ENCODE measurements around the gene SLC9A1. TPM values are rescaled to one million over a fixed set of nuclear protein-coding genes. Genes with fewer than 3 reads are reported as not detected.

The SLC9A1 gene
- total RNA-seq, 1 experiment from 2014 or later = 22.5 TPM

DNA sequence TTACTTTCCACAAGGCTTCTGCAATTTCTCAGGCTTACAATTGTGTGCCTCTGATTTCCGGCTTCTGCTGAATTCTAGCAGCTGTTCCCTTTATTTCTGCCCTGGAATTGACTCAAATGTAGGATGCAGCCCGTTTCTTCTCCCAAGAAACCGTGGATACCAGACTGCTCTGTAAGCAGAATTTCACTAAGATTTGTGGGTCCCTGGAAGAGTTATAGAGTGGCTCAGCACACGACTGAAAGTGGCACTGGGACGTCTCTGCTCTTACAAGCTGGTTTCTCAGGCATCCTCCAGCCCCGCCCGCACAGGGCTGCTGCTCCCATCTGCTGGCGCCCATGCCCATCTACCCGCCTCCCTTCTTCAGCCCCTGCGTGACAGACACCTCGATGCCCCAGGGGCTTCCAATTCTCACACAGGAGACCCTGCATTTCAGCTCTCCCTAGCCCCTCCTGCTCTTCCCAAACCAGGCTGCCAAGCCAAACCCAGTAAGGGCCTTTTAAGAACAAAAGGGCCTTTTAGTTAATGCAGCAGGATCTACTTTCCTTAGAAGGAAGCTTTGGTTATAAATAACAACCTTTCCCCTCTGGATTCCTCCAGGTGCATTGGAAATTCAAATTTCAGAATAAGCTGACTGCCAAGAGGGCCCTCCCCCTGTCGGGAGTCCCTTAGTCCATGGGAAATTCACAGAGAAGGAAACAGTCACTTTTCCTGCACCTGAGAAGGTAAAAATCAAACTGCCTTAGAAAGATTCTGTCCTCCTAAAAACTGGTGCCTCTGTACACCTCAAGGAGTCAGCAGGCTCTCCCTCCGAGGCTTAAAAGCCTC is 96.9 kb downstream of the SLC9A1 start:
- H3K36me3 Mint-ChIP-seq = no peaks in the 10 kb centered on the region
- H3K9me3 Mint-ChIP-seq = no peaks in the 10 kb centered on the region
- H3K27me3 Mint-ChIP-seq (ENCODE audit: low read depth) = no peaks in the 10 kb centered on the region; the same call in 1 of the 2 replicates
- POLR2A ChIA-PET = interaction anchor here (0.5 to 1.8 kb wide), 5 partner anchors 8 to 701 kb away, joined by 3 to 8 read pairs (median 3); partner anchors contain the start of genes TENT5B and TRNP1
- peak overlapping the region; percentile 61 for H3K4me3 Mint-ChIP-seq
- CTCF ChIA-PET = interaction anchor here (0.6 to 7.7 kb wide), 22 partner anchors 8 to 945 kb away, joined by 3 to 119 read pairs (median 4); no protein-coding TSS in a partner anchor
- DNase-seq (ENCODE audit: low spot score) = peak; percentile 68
- H3K4me1 Mint-ChIP-seq = peaks cover 45% of the 10 kb centered on the region
- H3K27ac Mint-ChIP-seq = peak overlapping the region; percentile 98
- TF ChIP-seq, protein P1, sequence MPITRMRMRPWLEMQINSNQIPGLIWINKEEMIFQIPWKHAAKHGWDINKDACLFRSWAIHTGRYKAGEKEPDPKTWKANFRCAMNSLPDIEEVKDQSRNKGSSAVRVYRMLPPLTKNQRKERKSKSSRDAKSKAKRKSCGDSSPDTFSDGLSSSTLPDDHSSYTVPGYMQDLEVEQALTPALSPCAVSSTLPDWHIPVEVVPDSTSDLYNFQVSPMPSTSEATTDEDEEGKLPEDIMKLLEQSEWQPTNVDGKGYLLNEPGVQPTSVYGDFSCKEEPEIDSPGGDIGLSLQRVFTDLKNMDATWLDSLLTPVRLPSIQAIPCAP (CRISPR knock-in tag; IDR thresholded peaks at IDR 0.05) = no peak
- TF ChIP-seq ZNF219 (CRISPR knock-in tag; IDR thresholded peaks at IDR 0.05; ENCODE audit: borderline replicate concordance) (no peak), SMAD3 (CRISPR knock-in tag; IDR thresholded peaks at IDR 0.05; ENCODE audit: borderline replicate concordance) (no peak), ZNF121 (CRISPR knock-in tag; IDR thresholded peaks at IDR 0.05) (no peak), TP53 (CRISPR knock-in tag; IDR thresholded peaks at IDR 0.05) (no peak), IRF2 (CRISPR knock-in tag; IDR thresholded peaks at IDR 0.05; ENCODE audit: borderline replicate concordance, low read depth) (no peak), NFATC4 (CRISPR knock-in tag; IDR thresholded peaks at IDR 0.05) (no peak), NFYB (CRISPR knock-in tag; conservative IDR thresholded peaks at IDR 0.05; ENCODE audit: low read depth) (no peak), OVOL2 (CRISPR knock-in tag; IDR thresholded peaks at IDR 0.05; ENCODE audit: borderline replicate concordance) (no peak), NR3C1 (CRISPR knock-in tag; conservative IDR thresholded peaks at IDR 0.05; ENCODE audit: low read depth) (no peak)
- TF ChIP-seq, protein P2, sequence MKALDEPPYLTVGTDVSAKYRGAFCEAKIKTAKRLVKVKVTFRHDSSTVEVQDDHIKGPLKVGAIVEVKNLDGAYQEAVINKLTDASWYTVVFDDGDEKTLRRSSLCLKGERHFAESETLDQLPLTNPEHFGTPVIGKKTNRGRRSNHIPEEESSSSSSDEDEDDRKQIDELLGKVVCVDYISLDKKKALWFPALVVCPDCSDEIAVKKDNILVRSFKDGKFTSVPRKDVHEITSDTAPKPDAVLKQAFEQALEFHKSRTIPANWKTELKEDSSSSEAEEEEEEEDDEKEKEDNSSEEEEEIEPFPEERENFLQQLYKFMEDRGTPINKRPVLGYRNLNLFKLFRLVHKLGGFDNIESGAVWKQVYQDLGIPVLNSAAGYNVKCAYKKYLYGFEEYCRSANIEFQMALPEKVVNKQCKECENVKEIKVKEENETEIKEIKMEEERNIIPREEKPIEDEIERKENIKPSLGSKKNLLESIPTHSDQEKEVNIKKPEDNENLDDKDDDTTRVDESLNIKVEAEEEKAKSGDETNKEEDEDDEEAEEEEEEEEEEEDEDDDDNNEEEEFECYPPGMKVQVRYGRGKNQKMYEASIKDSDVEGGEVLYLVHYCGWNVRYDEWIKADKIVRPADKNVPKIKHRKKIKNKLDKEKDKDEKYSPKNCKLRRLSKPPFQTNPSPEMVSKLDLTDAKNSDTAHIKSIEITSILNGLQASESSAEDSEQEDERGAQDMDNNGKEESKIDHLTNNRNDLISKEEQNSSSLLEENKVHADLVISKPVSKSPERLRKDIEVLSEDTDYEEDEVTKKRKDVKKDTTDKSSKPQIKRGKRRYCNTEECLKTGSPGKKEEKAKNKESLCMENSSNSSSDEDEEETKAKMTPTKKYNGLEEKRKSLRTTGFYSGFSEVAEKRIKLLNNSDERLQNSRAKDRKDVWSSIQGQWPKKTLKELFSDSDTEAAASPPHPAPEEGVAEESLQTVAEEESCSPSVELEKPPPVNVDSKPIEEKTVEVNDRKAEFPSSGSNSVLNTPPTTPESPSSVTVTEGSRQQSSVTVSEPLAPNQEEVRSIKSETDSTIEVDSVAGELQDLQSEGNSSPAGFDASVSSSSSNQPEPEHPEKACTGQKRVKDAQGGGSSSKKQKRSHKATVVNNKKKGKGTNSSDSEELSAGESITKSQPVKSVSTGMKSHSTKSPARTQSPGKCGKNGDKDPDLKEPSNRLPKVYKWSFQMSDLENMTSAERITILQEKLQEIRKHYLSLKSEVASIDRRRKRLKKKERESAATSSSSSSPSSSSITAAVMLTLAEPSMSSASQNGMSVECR (CRISPR knock-in tag; IDR thresholded peaks at IDR 0.05; ENCODE audit: borderline replicate concordance) = no peak
- TF ChIP-seq, protein P3, sequence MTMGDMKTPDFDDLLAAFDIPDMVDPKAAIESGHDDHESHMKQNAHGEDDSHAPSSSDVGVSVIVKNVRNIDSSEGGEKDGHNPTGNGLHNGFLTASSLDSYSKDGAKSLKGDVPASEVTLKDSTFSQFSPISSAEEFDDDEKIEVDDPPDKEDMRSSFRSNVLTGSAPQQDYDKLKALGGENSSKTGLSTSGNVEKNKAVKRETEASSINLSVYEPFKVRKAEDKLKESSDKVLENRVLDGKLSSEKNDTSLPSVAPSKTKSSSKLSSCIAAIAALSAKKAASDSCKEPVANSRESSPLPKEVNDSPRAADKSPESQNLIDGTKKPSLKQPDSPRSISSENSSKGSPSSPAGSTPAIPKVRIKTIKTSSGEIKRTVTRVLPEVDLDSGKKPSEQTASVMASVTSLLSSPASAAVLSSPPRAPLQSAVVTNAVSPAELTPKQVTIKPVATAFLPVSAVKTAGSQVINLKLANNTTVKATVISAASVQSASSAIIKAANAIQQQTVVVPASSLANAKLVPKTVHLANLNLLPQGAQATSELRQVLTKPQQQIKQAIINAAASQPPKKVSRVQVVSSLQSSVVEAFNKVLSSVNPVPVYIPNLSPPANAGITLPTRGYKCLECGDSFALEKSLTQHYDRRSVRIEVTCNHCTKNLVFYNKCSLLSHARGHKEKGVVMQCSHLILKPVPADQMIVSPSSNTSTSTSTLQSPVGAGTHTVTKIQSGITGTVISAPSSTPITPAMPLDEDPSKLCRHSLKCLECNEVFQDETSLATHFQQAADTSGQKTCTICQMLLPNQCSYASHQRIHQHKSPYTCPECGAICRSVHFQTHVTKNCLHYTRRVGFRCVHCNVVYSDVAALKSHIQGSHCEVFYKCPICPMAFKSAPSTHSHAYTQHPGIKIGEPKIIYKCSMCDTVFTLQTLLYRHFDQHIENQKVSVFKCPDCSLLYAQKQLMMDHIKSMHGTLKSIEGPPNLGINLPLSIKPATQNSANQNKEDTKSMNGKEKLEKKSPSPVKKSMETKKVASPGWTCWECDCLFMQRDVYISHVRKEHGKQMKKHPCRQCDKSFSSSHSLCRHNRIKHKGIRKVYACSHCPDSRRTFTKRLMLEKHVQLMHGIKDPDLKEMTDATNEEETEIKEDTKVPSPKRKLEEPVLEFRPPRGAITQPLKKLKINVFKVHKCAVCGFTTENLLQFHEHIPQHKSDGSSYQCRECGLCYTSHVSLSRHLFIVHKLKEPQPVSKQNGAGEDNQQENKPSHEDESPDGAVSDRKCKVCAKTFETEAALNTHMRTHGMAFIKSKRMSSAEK (CRISPR knock-in tag; IDR thresholded peaks at IDR 0.05; ENCODE audit: borderline replicate concordance) = no peak
- TF ChIP-seq, protein P4, sequence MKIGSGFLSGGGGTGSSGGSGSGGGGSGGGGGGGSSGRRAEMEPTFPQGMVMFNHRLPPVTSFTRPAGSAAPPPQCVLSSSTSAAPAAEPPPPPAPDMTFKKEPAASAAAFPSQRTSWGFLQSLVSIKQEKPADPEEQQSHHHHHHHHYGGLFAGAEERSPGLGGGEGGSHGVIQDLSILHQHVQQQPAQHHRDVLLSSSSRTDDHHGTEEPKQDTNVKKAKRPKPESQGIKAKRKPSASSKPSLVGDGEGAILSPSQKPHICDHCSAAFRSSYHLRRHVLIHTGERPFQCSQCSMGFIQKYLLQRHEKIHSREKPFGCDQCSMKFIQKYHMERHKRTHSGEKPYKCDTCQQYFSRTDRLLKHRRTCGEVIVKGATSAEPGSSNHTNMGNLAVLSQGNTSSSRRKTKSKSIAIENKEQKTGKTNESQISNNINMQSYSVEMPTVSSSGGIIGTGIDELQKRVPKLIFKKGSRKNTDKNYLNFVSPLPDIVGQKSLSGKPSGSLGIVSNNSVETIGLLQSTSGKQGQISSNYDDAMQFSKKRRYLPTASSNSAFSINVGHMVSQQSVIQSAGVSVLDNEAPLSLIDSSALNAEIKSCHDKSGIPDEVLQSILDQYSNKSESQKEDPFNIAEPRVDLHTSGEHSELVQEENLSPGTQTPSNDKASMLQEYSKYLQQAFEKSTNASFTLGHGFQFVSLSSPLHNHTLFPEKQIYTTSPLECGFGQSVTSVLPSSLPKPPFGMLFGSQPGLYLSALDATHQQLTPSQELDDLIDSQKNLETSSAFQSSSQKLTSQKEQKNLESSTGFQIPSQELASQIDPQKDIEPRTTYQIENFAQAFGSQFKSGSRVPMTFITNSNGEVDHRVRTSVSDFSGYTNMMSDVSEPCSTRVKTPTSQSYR (CRISPR knock-in tag; IDR thresholded peaks at IDR 0.05) = no peak
- TF ChIP-seq, protein P5, sequence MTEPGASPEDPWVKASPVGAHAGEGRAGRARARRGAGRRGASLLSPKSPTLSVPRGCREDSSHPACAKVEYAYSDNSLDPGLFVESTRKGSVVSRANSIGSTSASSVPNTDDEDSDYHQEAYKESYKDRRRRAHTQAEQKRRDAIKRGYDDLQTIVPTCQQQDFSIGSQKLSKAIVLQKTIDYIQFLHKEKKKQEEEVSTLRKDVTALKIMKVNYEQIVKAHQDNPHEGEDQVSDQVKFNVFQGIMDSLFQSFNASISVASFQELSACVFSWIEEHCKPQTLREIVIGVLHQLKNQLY (CRISPR knock-in tag; IDR thresholded peaks at IDR 0.05) = no peak
- peak; percentile 43 for ATAC-seq
